Mesenchymal stem cell (in vitro differentiated cells and primary cell): ENCODE measurements around the gene ETF1.

Experiments used
- DNase-seq: peaks from one replicate; pipeline ENCODE4 v3.0.0-alpha.2; 2013
- H2AFZ ChIP-seq: one replicate; pipeline ENCODE4 v1.6.1; 2013; ENCODE audit warnings: low read depth, mild to moderate bottlenecking, control low read depth, inconsistent platforms, low read length, moderate library complexity
- H2AK5ac ChIP-seq: 2 replicates; pipeline ENCODE4 v1.6.1; 2013; ENCODE audit warnings: low read length, moderate library complexity, mild to moderate bottlenecking, inconsistent platforms; ENCODE audit not compliant: severe bottlenecking
- H2BK120ac ChIP-seq: one replicate; pipeline ENCODE4 v1.6.1; 2013; ENCODE audit warnings: low read depth, mild to moderate bottlenecking, inconsistent platforms, low read length, moderate library complexity
- H2BK12ac ChIP-seq, 2 experiments: one replicate each; pipeline ENCODE4 v1.6.1; 2013; ENCODE audit warnings: inconsistent platforms in 2 of 2, low read length in 2 of 2, mild to moderate bottlenecking in 2 of 2, moderate library complexity in 2 of 2, control low read depth in 1 of 2
- H2BK15ac ChIP-seq: one replicate; pipeline ENCODE4 v1.6.1; 2013; ENCODE audit warnings: mild to moderate bottlenecking, low read depth, inconsistent platforms; ENCODE audit not compliant: poor library complexity, severe bottlenecking
- H2BK5ac ChIP-seq: 2 replicates; pipeline ENCODE4 v1.6.1; 2013; ENCODE audit warnings: low read depth, mild to moderate bottlenecking, low read length, control low read depth, inconsistent platforms; ENCODE audit not compliant: poor library complexity, severe bottlenecking
- H3K14ac ChIP-seq, 2 experiments: one replicate each; pipeline ENCODE4 v1.6.1; 2013; ENCODE audit warnings: inconsistent platforms in 2 of 2, low read length in 2 of 2, control low read depth in 1 of 2, mild to moderate bottlenecking in 1 of 2, moderate library complexity in 1 of 2
- H3K18ac ChIP-seq, 2 experiments: one replicate each; pipeline ENCODE4 v1.6.1; 2013; ENCODE audit warnings: inconsistent platforms in 2 of 2, low read length in 2 of 2, control low read depth in 1 of 2, low read depth in 1 of 2, mild to moderate bottlenecking in 1 of 2
- H3K23ac ChIP-seq, 2 experiments: one replicate each; pipeline ENCODE4 v1.6.1; 2013; ENCODE audit warnings: inconsistent platforms in 2 of 2, low read length in 2 of 2, mild to moderate bottlenecking in 2 of 2, moderate library complexity in 2 of 2, control low read depth in 1 of 2
- H3K27ac ChIP-seq: 2 replicates; pipeline ENCODE4 v1.5.1; 2013; ENCODE audit warnings: mild to moderate bottlenecking, moderate library complexity, low read length, control low read depth, inconsistent platforms; ENCODE audit not compliant: poor library complexity, severe bottlenecking
- H3K27me3 ChIP-seq, 2 experiments: 2 replicates each; pipeline versions ENCODE4 v1.6.1 to v1.7.0; 2013; ENCODE audit warnings: low read length in 2 of 2, mild to moderate bottlenecking in 2 of 2, moderate library complexity in 2 of 2, control low read depth in 1 of 2, inconsistent platforms in 1 of 2; ENCODE audit not compliant: control insufficient read depth in 1 of 2, insufficient read depth in 1 of 2
- H3K36me3 ChIP-seq, 2 experiments: 2 replicates each; pipeline versions ENCODE4 v1.6.1 to v1.7.0; 2013; ENCODE audit warnings: low read length in 2 of 2, control low read depth in 1 of 2, inconsistent platforms in 1 of 2, low read depth in 1 of 2, mild to moderate bottlenecking in 1 of 2; ENCODE audit not compliant: insufficient read depth in 2 of 2, control insufficient read depth in 1 of 2
- H3K4ac ChIP-seq, 2 experiments: one replicate each; pipeline ENCODE4 v1.6.1; 2013; ENCODE audit warnings: inconsistent platforms in 2 of 2, low read length in 2 of 2, mild to moderate bottlenecking in 2 of 2, moderate library complexity in 2 of 2, control low read depth in 1 of 2, low read depth in 1 of 2
- H3K4me1 ChIP-seq: 2 replicates; pipeline ENCODE4 v1.6.1; 2013; ENCODE audit warnings: low read depth, low read length, control low read depth; ENCODE audit not compliant: control insufficient read depth, insufficient read depth
- H3K4me2 ChIP-seq: 2 replicates; pipeline ENCODE4 v1.6.1; 2013; ENCODE audit warnings: low read length, mild to moderate bottlenecking, inconsistent platforms; ENCODE audit not compliant: poor library complexity, severe bottlenecking
- H3K4me3 ChIP-seq, 2 experiments: 2 replicates each; pipeline versions ENCODE4 v1.5.1 to v1.7.0; 2013; ENCODE audit warnings: low read length in 2 of 2, mild to moderate bottlenecking in 2 of 2, control low read depth in 1 of 2, low read depth in 1 of 2; ENCODE audit not compliant: insufficient read depth in 1 of 2
- H3K79me1 ChIP-seq: replicated peaks from 2 replicates; pipeline ENCODE4 v1.6.1; 2013; ENCODE audit warnings: mild to moderate bottlenecking, control low read depth, low read length, inconsistent platforms; ENCODE audit not compliant: poor library complexity, severe bottlenecking
- H3K9ac ChIP-seq: 2 replicates; pipeline ENCODE4 v1.7.0; 2013; ENCODE audit warnings: mild to moderate bottlenecking, low read length, moderate library complexity
- H3K9me3 ChIP-seq: 2 replicates; pipeline ENCODE4 v1.7.0; 2013; ENCODE audit warnings: mild to moderate bottlenecking, low read length; ENCODE audit not compliant: control insufficient read depth
- H4K8ac ChIP-seq: one replicate; pipeline ENCODE4 v1.6.1; 2013; ENCODE audit warnings: inconsistent platforms, mild to moderate bottlenecking, low read length, moderate library complexity
- H4K91ac ChIP-seq: one replicate; pipeline ENCODE4 v1.6.1; 2013; ENCODE audit warnings: mild to moderate bottlenecking, low read length, inconsistent platforms
- WGBS: methylation state at CpG from one replicate; pipeline ENCODE4 v1.1.7; 2013; ENCODE audit warnings: mixed read lengths; 5-methylcytosine and 5-hydroxymethylcytosine counted together

ETF1 gene

DNA sequence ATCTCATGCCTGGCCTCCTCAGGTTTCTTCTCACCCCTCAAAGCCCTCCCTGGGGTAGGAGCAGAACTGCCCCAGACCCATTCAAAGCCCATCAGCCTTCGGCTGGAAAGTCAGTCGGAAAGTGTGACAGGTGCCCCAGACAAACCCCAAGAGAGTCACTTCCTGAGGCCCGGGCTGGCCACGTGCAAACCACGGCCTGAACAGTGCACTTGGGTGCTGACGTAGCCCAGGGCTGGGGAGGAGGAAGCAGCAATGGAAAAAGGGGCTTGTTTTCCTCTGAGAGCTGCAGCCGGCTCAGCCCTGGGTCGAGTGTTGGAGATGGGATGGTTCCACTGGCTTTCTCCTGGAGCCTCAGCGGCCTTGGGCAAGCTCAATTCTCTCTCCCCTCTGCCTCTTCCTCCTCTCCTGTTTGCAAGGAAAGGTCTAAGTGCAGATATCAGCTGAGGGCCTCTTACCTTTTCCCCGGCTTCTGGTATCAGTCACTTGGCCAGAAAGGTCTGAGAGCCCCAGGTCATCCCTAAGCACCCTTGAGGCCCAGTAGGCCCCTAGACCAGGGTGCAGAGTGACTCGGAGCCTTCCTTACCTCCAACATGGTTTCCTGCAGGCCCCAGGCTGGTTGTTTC lies 83.6 kb downstream of the ETF1 start:
- peak overlapping the region; percentile 31 for H4K91ac ChIP-seq
- H3K36me3 ChIP-seq: no peaks in the 10 kb centered on the region
- no peak overlapping the region for H3K23ac ChIP-seq
- no peak overlapping the region for H2BK5ac ChIP-seq
- no peaks in the 10 kb centered on the region for H3K9me3 ChIP-seq
- H3K4ac ChIP-seq: no peak overlapping the region
- no peak overlapping the region for H3K18ac ChIP-seq
- peaks cover 14 to 19% of the 10 kb centered on the region in 2 experiments for H3K27me3 ChIP-seq
- H3K79me1 ChIP-seq: no peaks in the 10 kb centered on the region
- 84% methylated on average over 11 of the region's 11 CpGs for WGBS
- no peak overlapping the region for H3K14ac ChIP-seq
- no peak overlapping the region for H2BK15ac ChIP-seq
- H2BK120ac ChIP-seq: no peak overlapping the region
- no peak overlapping the region for H2BK12ac ChIP-seq
- H3K4me3 ChIP-seq: no peak overlapping the region
- H3K4me2 ChIP-seq: no peak overlapping the region
- peaks cover 5% of the 10 kb centered on the region for H3K4me1 ChIP-seq
- no peak overlapping the region for H2AK5ac ChIP-seq
- DNase-seq: peak; percentile 32
- H3K27ac ChIP-seq: no peak overlapping the region
- H2AFZ ChIP-seq: no peak overlapping the region
- H4K8ac ChIP-seq: no peak overlapping the region
- H3K9ac ChIP-seq: no peak overlapping the region

DNA sequence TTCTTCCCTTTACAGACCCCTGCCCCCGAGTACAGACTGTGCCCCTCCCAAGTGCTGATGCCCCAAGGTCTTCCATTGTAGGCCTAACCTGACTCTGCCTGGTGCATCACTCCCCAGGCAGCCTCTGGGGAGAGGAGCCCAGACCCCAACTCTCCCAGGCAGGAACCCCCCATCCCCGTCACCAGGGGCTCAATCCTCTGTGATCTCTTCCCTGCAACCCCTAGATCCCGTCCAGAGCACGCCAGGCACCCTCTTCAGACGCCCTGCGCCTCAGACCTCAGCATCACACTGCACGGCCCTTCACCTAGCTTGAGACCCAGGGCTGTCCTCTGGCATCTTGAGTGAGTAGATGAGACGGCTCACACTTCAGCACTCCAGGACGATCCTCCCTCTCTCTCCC lies 84.2 kb downstream of the ETF1 start:
- no peak overlapping the region for H2BK12ac ChIP-seq
- no peak overlapping the region for H2AFZ ChIP-seq
- H2AK5ac ChIP-seq: no peak overlapping the region
- H3K9ac ChIP-seq: no peak overlapping the region
- no peak overlapping the region for H2BK120ac ChIP-seq
- no peaks in the 10 kb centered on the region for H3K36me3 ChIP-seq
- H3K4ac ChIP-seq: no peak overlapping the region
- H3K4me3 ChIP-seq: no peak overlapping the region
- H3K14ac ChIP-seq: no peak overlapping the region
- no peaks in the 10 kb centered on the region for H3K79me1 ChIP-seq
- H3K18ac ChIP-seq: no peak overlapping the region
- no peak overlapping the region for H3K27ac ChIP-seq
- H3K23ac ChIP-seq: no peak overlapping the region
- 93% methylated on average over 9 of the region's 9 CpGs for WGBS
- H4K8ac ChIP-seq: no peak overlapping the region
- H3K4me2 ChIP-seq: no peak overlapping the region
- no peak for DNase-seq
- no peak overlapping the region for H2BK15ac ChIP-seq
- peaks cover 5% of the 10 kb centered on the region for H3K4me1 ChIP-seq
- H4K91ac ChIP-seq: no peak overlapping the region
- H3K9me3 ChIP-seq: no peaks in the 10 kb centered on the region
- H2BK5ac ChIP-seq: no peak overlapping the region
- H3K27me3 ChIP-seq: peaks cover 19% of the 10 kb centered on the region in 2 experiments

DNA sequence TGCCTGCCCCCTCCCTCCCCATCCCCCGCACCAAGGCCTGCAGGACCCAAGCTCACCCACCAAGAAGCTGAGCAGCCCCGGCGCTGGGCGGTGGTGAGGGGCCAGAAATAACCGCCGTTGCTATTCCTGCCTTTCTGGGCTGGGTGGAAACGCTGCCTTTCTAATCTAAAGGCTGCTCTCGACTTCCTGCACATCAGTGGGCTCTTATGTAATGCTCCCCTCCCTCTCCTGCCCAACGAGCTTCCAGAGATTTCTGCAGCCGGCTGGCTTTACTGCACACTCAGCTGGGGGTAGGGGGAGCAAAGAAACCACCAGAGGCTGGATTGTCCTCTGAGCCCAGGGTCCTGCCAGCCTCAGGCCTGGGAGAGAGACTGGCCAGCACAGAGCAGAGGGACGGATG lies 84.7 kb downstream of the ETF1 start:
- Histone ChIP-seq H3K27me3 (peaks cover 19% of the 10 kb centered on the region in 2 experiments), H2AK5ac (no peak overlapping the region), H3K4me1 (peaks cover 3% of the 10 kb centered on the region), H4K91ac (no peak overlapping the region), H2BK12ac (no peak overlapping the region), H3K36me3 (no peaks in the 10 kb centered on the region), H3K79me1 (no peaks in the 10 kb centered on the region), H3K27ac (no peak overlapping the region), H2BK15ac (no peak overlapping the region), H3K23ac (no peak overlapping the region), H3K18ac (no peak overlapping the region), H3K4me3 (no peak overlapping the region), H3K9me3 (no peaks in the 10 kb centered on the region), H3K9ac (no peak overlapping the region), H4K8ac (no peak overlapping the region), H3K4me2 (no peak overlapping the region), H3K14ac (no peak overlapping the region), H2BK120ac (no peak overlapping the region), H2AFZ (no peak overlapping the region), H2BK5ac (no peak overlapping the region), H3K4ac (no peak overlapping the region)
- DNase-seq: no peak
- 72% methylated on average over 11 of the region's 11 CpGs for whole genome bisulfite sequencing

DNA sequence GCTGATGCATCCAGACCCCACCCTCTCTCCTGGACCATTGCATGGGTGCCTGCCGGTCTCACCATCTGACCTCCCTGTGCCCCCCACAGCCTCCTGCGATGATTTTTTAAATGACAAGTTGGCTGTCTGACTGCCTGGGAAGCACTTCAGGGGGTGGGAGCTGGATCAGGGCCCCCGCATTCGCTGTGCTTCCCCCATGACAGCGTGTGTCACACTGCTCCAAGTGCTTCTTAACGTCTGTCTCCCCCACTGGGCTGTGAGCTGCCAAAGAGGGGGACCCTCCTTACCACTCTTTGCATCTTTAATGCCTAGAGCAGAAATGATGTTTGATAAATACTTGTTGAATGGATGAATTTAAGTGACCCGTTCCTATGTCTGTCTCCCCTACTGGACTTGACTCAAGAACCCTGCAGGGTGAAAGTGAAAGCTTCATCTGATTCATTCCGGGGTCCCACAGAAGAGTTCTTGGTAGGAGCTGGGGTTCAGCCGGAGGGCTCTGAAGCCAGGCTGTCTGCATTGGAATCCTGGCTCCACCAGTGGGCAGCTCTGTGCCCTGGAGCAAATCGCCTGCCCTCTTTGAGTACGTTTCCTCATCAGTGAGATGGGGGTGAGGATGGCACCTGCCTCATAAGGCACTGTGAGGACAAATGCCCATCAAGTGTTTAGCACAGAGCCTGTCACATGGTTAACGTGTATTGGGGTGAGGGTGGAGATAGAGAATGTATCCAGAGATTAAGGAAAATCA lies 85.3 kb downstream of the ETF1 start:
- no peak overlapping the region for H3K4me2 ChIP-seq
- H3K4ac ChIP-seq: no peak overlapping the region
- no peak overlapping the region for H3K9ac ChIP-seq

More for the DNA sequence above, 85.3 kb downstream of the ETF1 start:
- H2AFZ ChIP-seq: no peak overlapping the region
- WGBS: 85% methylated on average over 12 of the region's 12 CpGs
- no peak overlapping the region for H4K91ac ChIP-seq
- no peak overlapping the region for H2BK12ac ChIP-seq
- no peak for DNase-seq
- H2BK5ac ChIP-seq: no peak overlapping the region
- no peak overlapping the region for H3K4me3 ChIP-seq
- peaks cover 19% of the 10 kb centered on the region in 2 experiments for H3K27me3 ChIP-seq
- H3K27ac ChIP-seq: no peak overlapping the region
- no peaks in the 10 kb centered on the region for H3K79me1 ChIP-seq
- no peaks in the 10 kb centered on the region for H3K9me3 ChIP-seq
- H4K8ac ChIP-seq: no peak overlapping the region
- no peak overlapping the region for H2BK15ac ChIP-seq
- H3K23ac ChIP-seq: no peak overlapping the region
- H2AK5ac ChIP-seq: no peak overlapping the region
- no peaks in the 10 kb centered on the region for H3K36me3 ChIP-seq
- no peak overlapping the region for H2BK120ac ChIP-seq
- no peak overlapping the region for H3K14ac ChIP-seq
- H3K4me1 ChIP-seq: no peaks in the 10 kb centered on the region
- no peak overlapping the region for H3K18ac ChIP-seq
